ENCODE results near the gene ENO2. TPM values are rescaled to one million over a fixed set of nuclear protein-coding genes. Genes with fewer than 3 reads are reported as not detected.

The ENO2 gene
- total RNA-seq, 1 experiment from 2014 or later, result 166 TPM

DNA sequence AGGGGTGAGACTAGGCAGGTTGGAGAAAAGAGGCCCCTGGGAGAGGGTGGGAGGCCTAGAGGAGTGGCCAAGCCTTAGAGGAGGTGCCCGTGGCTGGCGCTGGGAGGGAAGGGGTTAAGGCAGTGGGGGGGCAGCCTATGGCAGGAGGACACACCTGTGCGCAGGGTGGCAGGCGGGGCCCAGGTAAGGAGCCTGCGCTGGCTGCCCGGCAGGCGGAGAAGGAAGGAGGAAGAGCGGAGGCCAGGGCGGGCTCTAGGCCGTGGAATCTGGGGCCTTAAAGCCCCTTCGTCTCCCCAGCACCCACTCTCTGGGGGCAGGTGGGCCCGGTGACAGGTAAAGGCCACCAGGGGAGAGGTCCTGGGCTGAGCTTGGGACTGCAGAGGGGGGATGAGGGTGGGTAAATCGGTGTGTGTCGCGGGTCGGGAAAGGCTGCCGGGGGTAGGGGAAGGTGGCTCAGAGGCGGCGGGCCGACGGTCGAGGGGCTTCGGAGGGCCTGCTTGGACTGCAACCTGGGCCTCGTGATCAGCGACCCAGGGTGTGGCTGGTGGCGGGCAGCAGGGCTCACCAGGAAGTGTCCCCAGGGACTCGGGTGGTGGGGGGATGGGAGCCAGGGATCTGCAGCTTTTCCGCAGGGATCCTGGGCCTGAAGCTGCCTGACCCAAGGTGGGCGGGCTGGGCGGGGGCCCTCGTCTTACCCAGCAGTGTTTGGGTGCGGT lies 48.8 kb downstream of the ENO2 start:
- H3K4me2 ChIP-seq (ENCODE audit: insufficient read depth, insufficient read length, low read length), result peak overlapping the region; percentile 72
- Mint-ChIP-seq H3K4me1 (peaks cover 45 to 60% of the 10 kb centered on the region in 2 experiments), H3K9me3 (no peaks in the 10 kb centered on the region), H3K27ac (peak overlapping the region in 2 of 3 experiments; percentile 98 to 99; a peak in 5 of 7 replicates), H3K36me3 (ENCODE audit: insufficient read depth in 1 of 3, low read depth in 3 of 3) (peaks cover 24 to 41% (median 30%) of the 10 kb centered on the region in 3 experiments), H3K4me3 (peak overlapping the region in 1 of 2 experiments; percentile 82; a peak in 2 of 5 replicates), H3K27me3 (ENCODE audit: low read depth) (no peaks in the 10 kb centered on the region; the same call in 1 of the 2 replicates)
- peak overlapping the region; percentile 88 for H3K14ac ChIP-seq (ENCODE audit: insufficient read depth, low read length)
- H4K8ac ChIP-seq (replicated peaks; ENCODE audit: insufficient read length, low read depth, low read length), result no peak overlapping the region
- H2AK5ac ChIP-seq (ENCODE audit: insufficient read length, low read length), result no peak overlapping the region
- H4K20me1 ChIP-seq (ENCODE audit: control insufficient read depth, insufficient read depth, insufficient read length), result peaks cover 2% of the 10 kb centered on the region
- no peak overlapping the region for H3T11ph ChIP-seq (ENCODE audit: low read length)
- H3K4ac ChIP-seq (ENCODE audit: low read depth, low read length), result no peak overlapping the region
- H3K56ac ChIP-seq (ENCODE audit: insufficient read length, low read depth, low read length), result no peak overlapping the region
- H3K23me2 ChIP-seq (ENCODE audit: insufficient read length, low read depth, low read length, poor library complexity, severe bottlenecking), result peaks cover 17% of the 10 kb centered on the region
- H3K9ac ChIP-seq (ENCODE audit: extremely low read depth, insufficient read length, low read length), result peak overlapping the region; percentile 54
- H2AFZ ChIP-seq (ENCODE audit: low read length), result no peak overlapping the region
- no peak overlapping the region for H2BK20ac ChIP-seq (ENCODE audit: low read depth, low read length, poor library complexity, severe bottlenecking)
- peak overlapping the region; percentile 10 for H4K91ac ChIP-seq (ENCODE audit: insufficient read length, low read depth, low read length)
- no peak overlapping the region for H4K5ac ChIP-seq (ENCODE audit: insufficient read length, low read depth, low read length)
- no CpG with 5 or more reads among the region's 32 CpGs for WGBS (ENCODE audit: extremely low coverage, insufficient read length, low lambda C conversion rate)
- H3K4me1 ChIP-seq (ENCODE audit: insufficient read depth, low read length), result peaks cover 6% of the 10 kb centered on the region; the same call in 1 of the 2 replicates
- H2BK15ac ChIP-seq (ENCODE audit: low read depth, low read length), result no peak overlapping the region
- H2BK12ac ChIP-seq (ENCODE audit: insufficient read length, low read depth, low read length), result no peak overlapping the region
- H3K23ac ChIP-seq (ENCODE audit: insufficient read length, low read depth, low read length), result no peak overlapping the region
- H3K27me3 ChIP-seq (ENCODE audit: insufficient read depth, low read length), result no peaks in the 10 kb centered on the region
- TF ChIP-seq, protein P1, sequence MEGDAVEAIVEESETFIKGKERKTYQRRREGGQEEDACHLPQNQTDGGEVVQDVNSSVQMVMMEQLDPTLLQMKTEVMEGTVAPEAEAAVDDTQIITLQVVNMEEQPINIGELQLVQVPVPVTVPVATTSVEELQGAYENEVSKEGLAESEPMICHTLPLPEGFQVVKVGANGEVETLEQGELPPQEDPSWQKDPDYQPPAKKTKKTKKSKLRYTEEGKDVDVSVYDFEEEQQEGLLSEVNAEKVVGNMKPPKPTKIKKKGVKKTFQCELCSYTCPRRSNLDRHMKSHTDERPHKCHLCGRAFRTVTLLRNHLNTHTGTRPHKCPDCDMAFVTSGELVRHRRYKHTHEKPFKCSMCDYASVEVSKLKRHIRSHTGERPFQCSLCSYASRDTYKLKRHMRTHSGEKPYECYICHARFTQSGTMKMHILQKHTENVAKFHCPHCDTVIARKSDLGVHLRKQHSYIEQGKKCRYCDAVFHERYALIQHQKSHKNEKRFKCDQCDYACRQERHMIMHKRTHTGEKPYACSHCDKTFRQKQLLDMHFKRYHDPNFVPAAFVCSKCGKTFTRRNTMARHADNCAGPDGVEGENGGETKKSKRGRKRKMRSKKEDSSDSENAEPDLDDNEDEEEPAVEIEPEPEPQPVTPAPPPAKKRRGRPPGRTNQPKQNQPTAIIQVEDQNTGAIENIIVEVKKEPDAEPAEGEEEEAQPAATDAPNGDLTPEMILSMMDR (conservative IDR thresholded peaks at IDR 0.05), result peak; percentile 11; the same call in 1 of the 3 replicates
- H3K9me3 ChIP-seq (ENCODE audit: control insufficient read depth, low read depth, low read length), result no peaks in the 10 kb centered on the region
- H3K27ac ChIP-seq (ENCODE audit: insufficient read length, low read depth, low read length), result no peak overlapping the region
- no peak overlapping the region for H2BK120ac ChIP-seq (ENCODE audit: low read depth, low read length, poor library complexity, severe bottlenecking)
- no peaks in the 10 kb centered on the region; the same call in 1 of the 2 replicates for H3K79me2 ChIP-seq (ENCODE audit: insufficient read depth, low read length)
- DNase-seq, result peak; percentile 96
- peak overlapping the region; percentile 81 for H3K18ac ChIP-seq (ENCODE audit: insufficient read length, low read depth, low read length)
- no peaks in the 10 kb centered on the region for H3K79me1 ChIP-seq (ENCODE audit: insufficient read depth, low read depth, low read length, poor library complexity, severe bottlenecking)
- no peak overlapping the region for H2BK5ac ChIP-seq (ENCODE audit: insufficient read length, low read length)

Measured in H9 (cell line).